GM12878 (cell line): Measurements from ENCODE around the gene TXNRD1. TPM values are rescaled to one million over a fixed set of nuclear protein-coding genes. Genes with fewer than 3 reads are reported as not detected.
A peak's percentile ranks its signal among the peaks of the same experiment; 100 is the strongest.

Source experiments
- ATAC-seq: fragments of 200-7000 bp; cut with Tn5 transposase; 3 replicates; pipeline ENCODE4 v1.9.1; 2020; ENCODE audit warnings: mild to moderate bottlenecking, moderate library complexity
- BruUV-seq: library from RNA; stranded (reverse); fragments of 400-500 nt; replicated peaks from 2 replicates; lab custom pipeline; 2021; lab: Mats Ljungman, UMichigan
- CTCF ChIA-PET: fragments of 300-600 bp; sonication (Branson Sonifier 250); formaldehyde crosslinking; extraction: SDS; loops from one replicate; lab custom pipeline; 2021; ENCODE audit warnings: inconsistent platforms; lab: Yijun Ruan, JAX
- POLR2A ChIA-PET: fragments of 350-600 bp; formaldehyde crosslinking; extraction: SDS; loops from one replicate; lab custom pipeline; 2021; ENCODE audit warnings: inconsistent platforms; lab: Charles Lee
- RAD21 ChIA-PET: fragments of 300-600 bp; sonication (Branson Sonifier 250); formaldehyde crosslinking; loops from one replicate; lab custom pipeline; 2023; ENCODE audit warnings: antibody characterized with exemption; ENCODE audit not compliant: unreplicated experiment; lab: Charles Lee
- SMC1A ChIA-PET: fragments of 300-600 bp; sonication (Branson Sonifier 250); formaldehyde crosslinking; loops from one replicate; lab custom pipeline; 2023; ENCODE audit not compliant: unreplicated experiment, uncharacterized antibody; lab: Charles Lee
- DNase-seq: peaks from one replicate; pipeline ENCODE4 v3.0.0-alpha.2; 2011; ENCODE audit warnings: low read depth, low spot score
- FAIRE-seq: peaks from 3 replicates; lab custom pipeline; 2011; peaks lifted over from hg19 to GRCh38; lab: Jason Lieb, UNC
- H2AFZ ChIP-seq: 2 replicates; pipeline ENCODE4 v1.6.0; 2011; ENCODE audit warnings: low read depth, low read length, control low read depth; ENCODE audit not compliant: control insufficient read depth
- H3K27ac ChIP-seq: 2 replicates; pipeline ENCODE4 v1.5.1; 2011; ENCODE audit warnings: control low read depth; ENCODE audit not compliant: control insufficient read depth, insufficient read depth
- H3K27me3 ChIP-seq, 2 experiments: replicated peaks in 1 of 2; 2 replicates each; pipeline versions ENCODE4 v1.6.0 to v1.6.1; 2011; ENCODE audit warnings: low read length in 1 of 2; ENCODE audit not compliant: control insufficient read depth in 2 of 2, insufficient read depth in 2 of 2
- H3K36me3 ChIP-seq, 2 experiments: 2 replicates each; pipeline ENCODE4 v1.5.1; 2011; ENCODE audit warnings: low read length in 1 of 2; ENCODE audit not compliant: control insufficient read depth in 2 of 2, insufficient read depth in 2 of 2
- H3K4me1 ChIP-seq: 2 replicates; pipeline ENCODE4 v1.6.1; 2011; ENCODE audit warnings: mild to moderate bottlenecking, low read length, moderate library complexity, mixed read lengths; ENCODE audit not compliant: control insufficient read depth, insufficient read depth
- H3K4me2 ChIP-seq: 2 replicates; pipeline ENCODE4 v1.6.0; 2011; ENCODE audit warnings: control low read depth; ENCODE audit not compliant: control insufficient read depth, insufficient read depth
- H3K4me3 ChIP-seq: fragments of 200-600 bp; sonication (generic); 2 replicates; pipeline ENCODE4 v1.5.1; 2016
- H3K79me2 ChIP-seq: 2 replicates; pipeline ENCODE4 v1.6.0; 2011; ENCODE audit warnings: low read length; ENCODE audit not compliant: control insufficient read depth, insufficient read depth
- H3K9ac ChIP-seq: 2 replicates; pipeline ENCODE4 v1.8.0; 2011; ENCODE audit warnings: low read length, control low read depth, mixed read lengths; ENCODE audit not compliant: control insufficient read depth, insufficient read depth
- H3K9me3 ChIP-seq: replicated peaks from 3 replicates; pipeline ENCODE4 v1.5.1; 2011; ENCODE audit warnings: mild to moderate bottlenecking, low read length; ENCODE audit not compliant: control insufficient read depth, insufficient read depth
- H4K20me1 ChIP-seq: 2 replicates; pipeline ENCODE4 v1.6.0; 2011; ENCODE audit not compliant: control insufficient read depth, insufficient read depth
- ESRRA ChIP-seq: IDR thresholded peaks from 2 replicates; pipeline ENCODE4 v1.6.1; 2012; ENCODE audit warnings: mild to moderate bottlenecking, low read length, improper control_type of control experiment
- ETV6 ChIP-seq, 2 experiments: fragments of 450-650 bp in 1 of 2; IDR thresholded peaks in 1 of 2; conservative IDR thresholded peaks in 1 of 2; 2 replicates each; pipeline ENCODE4 v1.6.1; 2014; ENCODE audit warnings: antibody characterized with exemption in 1 of 2, borderline replicate concordance in 1 of 2, low read depth in 1 of 2, mild to moderate bottlenecking in 1 of 2, moderate library complexity in 1 of 2
- HDGF ChIP-seq: fragments of 450-650 bp; IDR thresholded peaks from 2 replicates; pipeline ENCODE4 v1.6.1; 2016; ENCODE audit warnings: antibody characterized with exemption
- SREBF1 ChIP-seq: IDR thresholded peaks from 2 replicates; pipeline ENCODE4 v1.6.1; 2012; ENCODE audit warnings: mild to moderate bottlenecking, low read length
- SREBF2 ChIP-seq: IDR thresholded peaks from 2 replicates; pipeline ENCODE4 v1.6.1; 2012; ENCODE audit warnings: mild to moderate bottlenecking, low read length
- ZNF207 ChIP-seq: fragments of 450-650 bp; IDR thresholded peaks from 2 replicates; pipeline ENCODE4 v1.6.1; 2014; ENCODE audit warnings: antibody characterized with exemption, mild to moderate bottlenecking, borderline replicate concordance
- WGBS: methylation state at CpG from one replicate; pipeline ENCODE4 v1.1.6; 2016; ENCODE audit warnings: low lambda C conversion rate; ENCODE audit not compliant: insufficient replicate concordance, insufficient coverage; ENCODE audit errors: missing lambda C conversion rate; 5-methylcytosine and 5-hydroxymethylcytosine counted together
- in situ Hi-C: fragments of 300-500 bp; cut with MboI; formaldehyde crosslinking; loops from 9 replicates; pipeline ENCODE4 v1.14.3; 2018; ENCODE audit warnings: mixed read lengths
- intact Hi-C: fragments of 100-400 bp; cut with micrococcal nuclease; formaldehyde crosslinking; loops from one replicate; pipeline ENCODE4 v1.14.2; 2022; ENCODE audit not compliant: unreplicated experiment
- polyA plus RNA-seq, 11 experiments: library from polyadenylated mRNA; depleted of rRNA in 4 of 11; unstranded in 6 of 11; stranded (reverse) in 5 of 11; fragments of >200 nt; fragmentation: Nextera tagmentation in 4 of 11; fragmentation: Illumina TruSeq in 1 of 11; extraction: Ambion mirVana in 4 of 11; extraction: Trizol in 1 of 11; gene quantifications; 1 replicate in 1 of 11; 2 replicates in 10 of 11; pipeline versions ENCODE4 v1.2.1 to v1.2.3, GENCODE V29; 2011 to 2016; ENCODE audit warnings: inconsistent platforms in 2 of 11, missing spikeins in 2 of 11, low read depth in 1 of 11
- total RNA-seq, 4 experiments: library from RNA; depleted of rRNA in 3 of 4; stranded (reverse); fragments of >200 nt in 3 of 4; fragmentation: Illumina TruSeq in 1 of 4; extraction: Trizol in 1 of 4; gene quantifications; 2 replicates each; pipeline versions ENCODE4 v1.2.1 to v1.2.3, GENCODE V29; 2013 to 2021
- TF ChIP-seq, protein P1 (sequence below): fragments of 450-650 bp; conservative IDR thresholded peaks from 2 replicates; pipeline ENCODE4 v1.6.1; 2017; ENCODE audit warnings: mild to moderate bottlenecking, moderate library complexity
- TF ChIP-seq, protein P2 (sequence below): IDR thresholded peaks from 2 replicates; pipeline ENCODE4 v1.6.1; 2011; ENCODE audit warnings: low read depth, mild to moderate bottlenecking, low read length, moderate library complexity, borderline replicate concordance; ENCODE audit errors: extremely low read depth

TXNRD1 gene
- total and polyA plus RNA-seq, 10 of the 15 experiments (the other 5 are each of a cell fraction or from before 2014, with no cell fraction given), result 52.6 to 84.6 (median 67.8) TPM

DNA sequence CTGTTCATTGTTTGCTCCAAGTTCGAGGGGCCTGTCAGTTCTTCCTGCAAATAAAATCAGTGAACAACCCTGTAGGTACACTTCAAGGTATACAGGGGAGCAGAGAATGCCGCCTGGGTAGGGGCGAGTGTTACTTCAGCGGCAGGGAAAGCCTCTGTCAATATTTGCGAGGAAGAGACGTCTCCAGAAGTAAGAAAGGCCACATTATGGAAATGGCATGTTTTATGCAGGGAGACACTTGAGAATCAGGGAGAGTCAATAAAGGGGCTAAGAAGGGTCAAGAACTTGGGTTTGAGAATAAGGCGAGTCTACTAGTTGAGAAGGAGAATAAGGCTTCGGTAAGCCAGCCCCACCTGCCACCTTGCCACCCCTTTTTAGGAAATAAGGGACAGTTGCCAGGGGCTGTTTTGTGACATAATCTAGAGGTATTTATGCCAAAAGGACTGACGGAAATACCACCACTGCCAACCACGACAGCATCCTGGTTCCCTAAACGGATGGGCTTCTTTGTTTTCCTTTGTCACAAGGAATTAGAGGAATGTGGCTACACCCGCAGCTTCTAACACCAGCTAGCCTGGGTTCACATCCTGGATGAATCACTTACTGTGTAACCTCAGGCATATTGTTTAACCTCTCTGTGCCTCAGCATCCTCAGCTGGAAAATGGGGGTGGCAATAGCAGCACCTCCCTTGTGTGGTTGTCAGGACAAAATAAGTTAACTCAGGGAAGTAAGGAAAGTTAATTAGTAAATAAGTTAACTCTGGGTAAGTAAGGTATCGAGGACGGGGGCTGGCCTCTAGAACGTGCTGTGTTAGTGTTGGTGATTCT is 155.7 kb downstream of the TXNRD1 start (continued):
- TF ChIP-seq, protein P1, sequence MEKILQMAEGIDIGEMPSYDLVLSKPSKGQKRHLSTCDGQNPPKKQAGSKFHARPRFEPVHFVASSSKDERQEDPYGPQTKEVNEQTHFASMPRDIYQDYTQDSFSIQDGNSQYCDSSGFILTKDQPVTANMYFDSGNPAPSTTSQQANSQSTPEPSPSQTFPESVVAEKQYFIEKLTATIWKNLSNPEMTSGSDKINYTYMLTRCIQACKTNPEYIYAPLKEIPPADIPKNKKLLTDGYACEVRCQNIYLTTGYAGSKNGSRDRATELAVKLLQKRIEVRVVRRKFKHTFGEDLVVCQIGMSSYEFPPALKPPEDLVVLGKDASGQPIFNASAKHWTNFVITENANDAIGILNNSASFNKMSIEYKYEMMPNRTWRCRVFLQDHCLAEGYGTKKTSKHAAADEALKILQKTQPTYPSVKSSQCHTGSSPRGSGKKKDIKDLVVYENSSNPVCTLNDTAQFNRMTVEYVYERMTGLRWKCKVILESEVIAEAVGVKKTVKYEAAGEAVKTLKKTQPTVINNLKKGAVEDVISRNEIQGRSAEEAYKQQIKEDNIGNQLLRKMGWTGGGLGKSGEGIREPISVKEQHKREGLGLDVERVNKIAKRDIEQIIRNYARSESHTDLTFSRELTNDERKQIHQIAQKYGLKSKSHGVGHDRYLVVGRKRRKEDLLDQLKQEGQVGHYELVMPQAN, result no peak
- TF ChIP-seq, protein P2, sequence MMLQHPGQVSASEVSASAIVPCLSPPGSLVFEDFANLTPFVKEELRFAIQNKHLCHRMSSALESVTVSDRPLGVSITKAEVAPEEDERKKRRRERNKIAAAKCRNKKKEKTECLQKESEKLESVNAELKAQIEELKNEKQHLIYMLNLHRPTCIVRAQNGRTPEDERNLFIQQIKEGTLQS, result no peak
- TF ChIP-seq ESRRA (no peak), ZNF207 (no peak), SREBF1 (no peak), HDGF (no peak), SREBF2 (no peak)

DNA sequence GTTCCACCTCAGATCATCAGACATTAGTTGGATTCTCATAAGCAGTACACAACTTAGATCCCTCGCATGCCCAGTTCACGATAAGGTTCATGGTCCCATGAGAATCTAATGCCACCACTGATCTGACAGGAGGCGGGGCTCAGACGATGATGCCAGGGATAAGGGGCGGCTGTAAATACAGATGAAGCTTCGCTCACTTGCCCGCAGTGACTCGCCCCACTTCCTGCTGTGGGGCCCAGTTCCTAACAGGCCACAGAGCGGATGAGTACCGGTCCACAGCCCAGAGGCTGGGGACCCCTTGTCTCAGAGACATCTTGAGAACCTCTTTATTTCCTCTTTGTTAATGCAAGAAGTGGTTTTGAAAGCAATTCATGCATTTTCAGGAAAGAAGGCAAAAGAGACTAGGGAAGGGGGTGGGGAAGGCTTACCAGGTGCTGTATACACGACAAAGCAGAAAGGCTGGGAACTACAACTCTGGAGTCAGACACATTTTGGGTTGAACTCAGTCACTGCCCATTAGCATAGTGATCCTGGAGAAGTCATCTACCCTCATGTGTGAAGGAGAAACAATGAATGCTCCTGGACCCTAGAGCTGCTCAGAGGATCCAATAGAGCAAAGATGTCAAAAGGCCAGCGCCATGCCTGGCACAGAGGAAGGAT is 156.6 kb downstream of the TXNRD1 start:
- WGBS, result 42% methylated on average over 12 of the region's 12 CpGs
- Histone ChIP-seq H3K4me3 (no peak overlapping the region), H3K36me3 (no peaks in the 10 kb centered on the region)
- in situ Hi-C loops, result no loop called here
- BruUV-seq, result no TSS peak
- TF ChIP-seq, protein P2, result no peak
- no peak for TF ChIP-seq ETV6 (conservative IDR thresholded peaks at IDR 0.05 in 1 of 2, IDR thresholded peaks at IDR 0.05 in 1 of 2; ENCODE audit: borderline replicate concordance in 1 of 2, low read depth in 1 of 2)
- TF ChIP-seq, all 136 proteins: peak for 0
- no peaks in the 10 kb centered on the region for H3K27me3 ChIP-seq
- SMC1A ChIA-PET, result interaction anchor here (1.8 kb wide), 1 partner anchor 10 kb away, joined by 6 read pairs; no protein-coding TSS in a partner anchor
- no peaks in the 10 kb centered on the region for H3K4me1 ChIP-seq
- no peaks in the 10 kb centered on the region for H4K20me1 ChIP-seq
- H3K9me3 ChIP-seq, result no peaks in the 10 kb centered on the region; the same call in 2 of the 3 replicates
- RAD21 ChIA-PET, result interaction anchor here (1.1 kb wide), 1 partner anchor 9 kb away, joined by 3 read pairs; no protein-coding TSS in a partner anchor
- ATAC-seq (no peak), DNase-seq (no peak), FAIRE-seq (no peak)
- no peak overlapping the region; the same call in 1 of the 2 replicates for H3K4me2 ChIP-seq
- H2AFZ ChIP-seq, result peak overlapping the region; percentile 9
- H3K79me2 ChIP-seq, result no peaks in the 10 kb centered on the region
- POLR2A ChIA-PET, result no interaction called here
- intact Hi-C loops, result no loop called here
- no peak overlapping the region for H3K9ac ChIP-seq
- CTCF ChIA-PET, result interaction anchor here (0.7 kb wide), 1 partner anchor 681 kb away, joined by 3 read pairs; no protein-coding TSS in a partner anchor
- no peak overlapping the region for H3K27ac ChIP-seq
